HEK293 (cell line): ENCODE results near the gene MRPL18.
"Not testable (repeated sequence)": the region's sequence is repeated elsewhere in the genome, so short reads cannot be mapped to it uniquely, and the experiment has no call there.

Experiments used
- CTCF ChIA-PET: fragments of 350-600 bp; formaldehyde crosslinking; extraction: SDS; loops from one replicate; lab custom pipeline; 2021; ENCODE audit warnings: antibody characterized with exemption; lab: Yijun Ruan, JAX
- POLR2A ChIA-PET: fragments of 300-600 bp; formaldehyde crosslinking; extraction: SDS; loops from one replicate; lab custom pipeline; 2020; ENCODE audit warnings: antibody characterized with exemption, inconsistent platforms; lab: Yijun Ruan, JAX
- H3K27ac ChIP-seq: fragments of 200-500 bp; sonication (Bioruptor generic); 2 replicates; pipeline ENCODE4 v1.5.1; 2014; ENCODE audit warnings: low read depth, low read length, control low read depth, inconsistent platforms; ENCODE audit errors: extremely low read depth
- H3K36me3 ChIP-seq, 2 experiments: fragments of 200-500 bp in 1 of 2; sonication (Bioruptor generic) in 1 of 2; 1 replicate in 1 of 2; 2 replicates in 1 of 2; pipeline ENCODE4 v1.5.1; 2014 to 2017; ENCODE audit warnings: inconsistent platforms in 2 of 2, low read length in 2 of 2; ENCODE audit not compliant: control insufficient read depth in 2 of 2, insufficient read depth in 1 of 2
- H3K4me1 ChIP-seq: fragments of 200-500 bp; sonication (Bioruptor generic); 2 replicates; pipeline ENCODE4 v1.5.1; 2014; ENCODE audit warnings: mild to moderate bottlenecking, low read length, inconsistent platforms; ENCODE audit not compliant: control insufficient read depth, insufficient read depth
- H3K4me3 ChIP-seq: 2 replicates; pipeline ENCODE4 v1.5.1; 2011; ENCODE audit warnings: low read depth, mild to moderate bottlenecking, control low read depth, low read length, moderate library complexity
- H3K9me3 ChIP-seq: fragments of 200-500 bp; sonication (Bioruptor generic); 2 replicates; pipeline ENCODE4 v1.5.1; 2014; ENCODE audit warnings: low read depth, low read length, inconsistent platforms; ENCODE audit not compliant: control insufficient read depth, insufficient read depth
- GLIS1 ChIP-seq: fragments of 450-650 bp; formaldehyde crosslinking; IDR thresholded peaks from 2 replicates; pipeline ENCODE4 v1.5.1; 2016; ENCODE audit warnings: missing biosample characterization, missing genetic modification characterization
- IKZF3 ChIP-seq: fragments of 450-650 bp; IDR thresholded peaks from 2 replicates; pipeline ENCODE4 v1.5.0; 2018; ENCODE audit warnings: missing biosample characterization, mild to moderate bottlenecking, missing genetic modification characterization, moderate library complexity
- RBAK ChIP-seq: fragments of 450-650 bp; formaldehyde crosslinking; IDR thresholded peaks from 2 replicates; pipeline ENCODE4 v1.5.1; 2016; ENCODE audit warnings: missing biosample characterization, missing genetic modification characterization
- YY1 ChIP-seq: fragments of 450-650 bp; formaldehyde crosslinking; IDR thresholded peaks from 2 replicates; pipeline ENCODE4 v1.5.1; 2018; ENCODE audit warnings: missing biosample characterization, missing genetic modification characterization
- ZNF221 ChIP-seq: fragments of 450-650 bp; formaldehyde crosslinking; IDR thresholded peaks from 2 replicates; pipeline ENCODE4 v1.5.1; 2017; ENCODE audit warnings: missing biosample characterization, missing genetic modification characterization, borderline replicate concordance
- ZNF341 ChIP-seq: fragments of 450-650 bp; formaldehyde crosslinking; IDR thresholded peaks from 2 replicates; pipeline ENCODE4; 2016; ENCODE audit warnings: low read depth, missing biosample characterization, missing genetic modification characterization
- ZNF37A ChIP-seq: fragments of 450-650 bp; IDR thresholded peaks from 2 replicates; pipeline ENCODE4 v1.5.1; 2018; ENCODE audit warnings: missing biosample characterization, missing genetic modification characterization
- ZNF416 ChIP-seq: fragments of 450-650 bp; formaldehyde crosslinking; IDR thresholded peaks from 2 replicates; pipeline ENCODE4 v1.5.1; 2016; ENCODE audit warnings: missing biosample characterization, missing genetic modification characterization
- ZNF501 ChIP-seq: fragments of 450-650 bp; formaldehyde crosslinking; IDR thresholded peaks from 2 replicates; pipeline ENCODE4 v1.5.1; 2016; ENCODE audit warnings: missing biosample characterization, missing genetic modification characterization
- ZNF544 ChIP-seq: fragments of 450-650 bp; formaldehyde crosslinking; IDR thresholded peaks from 2 replicates; pipeline ENCODE4 v1.5.0; 2017; ENCODE audit warnings: missing biosample characterization, missing genetic modification characterization
- ZNF677 ChIP-seq: fragments of 450-650 bp; IDR thresholded peaks from 2 replicates; pipeline ENCODE4 v1.5.0; 2018; ENCODE audit warnings: missing biosample characterization, mild to moderate bottlenecking, missing genetic modification characterization, moderate library complexity
- ZNF701 ChIP-seq: fragments of 450-650 bp; formaldehyde crosslinking; IDR thresholded peaks from 2 replicates; pipeline ENCODE4 v1.5.1; 2016; ENCODE audit warnings: missing biosample characterization, missing genetic modification characterization
- ZNF776 ChIP-seq: fragments of 450-650 bp; formaldehyde crosslinking; IDR thresholded peaks from 2 replicates; pipeline ENCODE4 v1.5.0; 2017; ENCODE audit warnings: missing biosample characterization, missing genetic modification characterization, borderline replicate concordance
- ZSCAN23 ChIP-seq: fragments of 450-650 bp; formaldehyde crosslinking; IDR thresholded peaks from 2 replicates; pipeline ENCODE4 v1.5.1; 2016; ENCODE audit warnings: missing biosample characterization, missing genetic modification characterization
- TF ChIP-seq, protein P1 (sequence below): fragments of 450-650 bp; formaldehyde crosslinking; IDR thresholded peaks from 2 replicates; pipeline ENCODE4 v1.5.1; 2016; ENCODE audit warnings: missing biosample characterization, missing genetic modification characterization, borderline replicate concordance
- TF ChIP-seq, protein P2 (sequence below): fragments of 450-650 bp; formaldehyde crosslinking; IDR thresholded peaks from 2 replicates; pipeline ENCODE4 v1.5.1; 2016; ENCODE audit warnings: missing biosample characterization, missing genetic modification characterization
- TF ChIP-seq, protein P3 (sequence below): fragments of 450-650 bp; formaldehyde crosslinking; IDR thresholded peaks from 2 replicates; pipeline ENCODE4; 2016; ENCODE audit warnings: missing biosample characterization, missing genetic modification characterization
- TF ChIP-seq, protein P4 (sequence below): IDR thresholded peaks from 2 replicates; pipeline ENCODE4 v1.6.1; 2011; ENCODE audit warnings: mild to moderate bottlenecking, low read depth, low read length, borderline replicate concordance

Gene MRPL18

DNA sequence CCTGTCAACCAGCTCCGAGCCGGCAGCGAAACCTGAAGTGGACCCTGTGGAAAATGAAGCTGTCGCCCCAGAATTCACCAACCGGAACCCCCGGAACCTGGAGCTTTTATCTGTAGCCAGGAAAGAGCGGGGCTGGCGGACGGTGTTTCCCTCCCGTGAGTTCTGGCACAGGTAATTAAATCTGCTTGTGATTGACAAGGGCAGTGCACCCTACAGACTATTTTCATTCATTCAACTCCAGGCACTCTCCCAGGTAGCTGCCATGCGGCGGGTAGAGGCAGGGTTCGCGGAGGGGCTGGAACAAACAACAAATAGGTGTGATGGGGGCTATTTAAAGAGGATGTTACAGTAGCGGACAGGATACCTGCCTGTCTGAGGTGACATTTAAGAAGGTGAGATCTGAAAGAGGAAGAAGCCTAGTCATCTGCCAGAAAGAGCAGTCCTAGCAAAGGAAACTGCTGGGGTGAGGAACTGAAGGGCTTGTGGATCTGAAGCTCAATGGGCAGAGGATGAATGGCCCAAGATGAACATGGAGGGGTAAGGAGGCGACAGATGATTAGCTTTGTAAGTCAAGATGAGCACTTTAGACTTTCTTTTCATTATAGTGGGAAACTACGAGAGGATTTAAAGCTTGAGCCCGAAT, 810 bp downstream of the MRPL18 start (continued):
- TF ChIP-seq, protein P1, sequence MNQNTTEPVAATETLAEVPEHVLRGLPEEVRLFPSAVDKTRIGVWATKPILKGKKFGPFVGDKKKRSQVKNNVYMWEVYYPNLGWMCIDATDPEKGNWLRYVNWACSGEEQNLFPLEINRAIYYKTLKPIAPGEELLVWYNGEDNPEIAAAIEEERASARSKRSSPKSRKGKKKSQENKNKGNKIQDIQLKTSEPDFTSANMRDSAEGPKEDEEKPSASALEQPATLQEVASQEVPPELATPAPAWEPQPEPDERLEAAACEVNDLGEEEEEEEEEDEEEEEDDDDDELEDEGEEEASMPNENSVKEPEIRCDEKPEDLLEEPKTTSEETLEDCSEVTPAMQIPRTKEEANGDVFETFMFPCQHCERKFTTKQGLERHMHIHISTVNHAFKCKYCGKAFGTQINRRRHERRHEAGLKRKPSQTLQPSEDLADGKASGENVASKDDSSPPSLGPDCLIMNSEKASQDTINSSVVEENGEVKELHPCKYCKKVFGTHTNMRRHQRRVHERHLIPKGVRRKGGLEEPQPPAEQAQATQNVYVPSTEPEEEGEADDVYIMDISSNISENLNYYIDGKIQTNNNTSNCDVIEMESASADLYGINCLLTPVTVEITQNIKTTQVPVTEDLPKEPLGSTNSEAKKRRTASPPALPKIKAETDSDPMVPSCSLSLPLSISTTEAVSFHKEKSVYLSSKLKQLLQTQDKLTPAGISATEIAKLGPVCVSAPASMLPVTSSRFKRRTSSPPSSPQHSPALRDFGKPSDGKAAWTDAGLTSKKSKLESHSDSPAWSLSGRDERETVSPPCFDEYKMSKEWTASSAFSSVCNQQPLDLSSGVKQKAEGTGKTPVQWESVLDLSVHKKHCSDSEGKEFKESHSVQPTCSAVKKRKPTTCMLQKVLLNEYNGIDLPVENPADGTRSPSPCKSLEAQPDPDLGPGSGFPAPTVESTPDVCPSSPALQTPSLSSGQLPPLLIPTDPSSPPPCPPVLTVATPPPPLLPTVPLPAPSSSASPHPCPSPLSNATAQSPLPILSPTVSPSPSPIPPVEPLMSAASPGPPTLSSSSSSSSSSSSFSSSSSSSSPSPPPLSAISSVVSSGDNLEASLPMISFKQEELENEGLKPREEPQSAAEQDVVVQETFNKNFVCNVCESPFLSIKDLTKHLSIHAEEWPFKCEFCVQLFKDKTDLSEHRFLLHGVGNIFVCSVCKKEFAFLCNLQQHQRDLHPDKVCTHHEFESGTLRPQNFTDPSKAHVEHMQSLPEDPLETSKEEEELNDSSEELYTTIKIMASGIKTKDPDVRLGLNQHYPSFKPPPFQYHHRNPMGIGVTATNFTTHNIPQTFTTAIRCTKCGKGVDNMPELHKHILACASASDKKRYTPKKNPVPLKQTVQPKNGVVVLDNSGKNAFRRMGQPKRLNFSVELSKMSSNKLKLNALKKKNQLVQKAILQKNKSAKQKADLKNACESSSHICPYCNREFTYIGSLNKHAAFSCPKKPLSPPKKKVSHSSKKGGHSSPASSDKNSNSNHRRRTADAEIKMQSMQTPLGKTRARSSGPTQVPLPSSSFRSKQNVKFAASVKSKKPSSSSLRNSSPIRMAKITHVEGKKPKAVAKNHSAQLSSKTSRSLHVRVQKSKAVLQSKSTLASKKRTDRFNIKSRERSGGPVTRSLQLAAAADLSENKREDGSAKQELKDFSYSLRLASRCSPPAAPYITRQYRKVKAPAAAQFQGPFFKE (tag by site-specific recombination), result no peak
- TF ChIP-seq ZNF416, result no peak
- TF ChIP-seq ZNF341 (tag by site-specific recombination), result no peak
- TF ChIP-seq, all 188 proteins: peak for 0

DNA sequence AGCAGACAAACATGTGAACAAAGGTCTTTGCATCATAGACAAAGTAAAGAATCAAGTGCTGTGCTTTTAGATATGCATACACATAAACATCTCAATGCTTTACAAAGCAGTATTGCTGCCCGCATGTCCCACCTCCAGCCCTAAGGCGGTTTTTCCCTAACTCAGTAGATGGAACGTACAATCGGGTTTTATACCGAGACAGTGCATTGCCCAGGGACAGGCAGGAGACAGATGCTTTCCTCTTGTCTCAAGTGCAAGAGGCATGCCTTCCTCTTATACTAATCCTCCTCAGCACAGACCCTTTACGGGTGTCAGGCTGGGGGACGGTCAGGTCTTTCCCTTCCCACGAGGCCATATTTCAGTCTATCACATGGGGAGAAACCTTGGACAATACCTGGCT, 4.7 kb downstream of the MRPL18 start:
- H3K4me1 ChIP-seq, CTCF ChIA-PET, POLR2A ChIA-PET, H3K4me3 ChIP-seq, H3K27ac ChIP-seq, H3K9me3 ChIP-seq: not testable (repeated sequence)
- H3K36me3 ChIP-seq, result peaks cover 43 to 82% of the 10 kb centered on the region in 2 experiments

DNA sequence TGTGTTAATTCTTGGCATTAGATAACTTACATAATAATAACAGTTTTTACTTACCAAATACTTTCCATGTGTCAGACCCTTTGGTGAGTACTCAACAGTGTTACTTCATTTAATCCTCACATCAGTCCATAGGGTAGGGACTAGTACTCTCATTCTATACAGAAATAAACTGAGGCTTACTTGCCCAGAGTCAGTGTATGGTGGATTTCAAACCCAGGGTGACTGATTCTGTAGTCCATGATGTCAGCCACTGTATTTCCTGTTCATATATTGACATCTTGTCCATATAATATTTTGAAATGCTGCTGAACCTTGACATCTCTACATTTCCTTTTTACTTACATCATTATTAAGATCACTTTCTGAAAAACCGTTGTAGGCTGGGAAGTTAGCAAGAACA, 7.3 kb downstream of the MRPL18 start:
- Histone ChIP-seq H3K27ac (no peak overlapping the region), H3K4me1 (no peaks in the 10 kb centered on the region), H3K4me3 (no peak overlapping the region), H3K9me3 (no peaks in the 10 kb centered on the region), H3K36me3 (peaks cover 42 to 69% of the 10 kb centered on the region in 2 experiments)
- TF ChIP-seq ZNF701 (tag by site-specific recombination) (no peak), ZNF221 (tag by site-specific recombination) (no peak), YY1 (tag by site-specific recombination) (no peak), ZNF37A (no peak), ZNF677 (no peak), ZSCAN23 (tag by site-specific recombination) (no peak), GLIS1 (tag by site-specific recombination) (no peak), ZNF501 (tag by site-specific recombination) (no peak), RBAK (tag by site-specific recombination) (no peak), ZNF544 (tag by site-specific recombination) (no peak), ZNF776 (tag by site-specific recombination) (no peak), IKZF3 (tag by site-specific recombination) (no peak)
- TF ChIP-seq, protein P2, sequence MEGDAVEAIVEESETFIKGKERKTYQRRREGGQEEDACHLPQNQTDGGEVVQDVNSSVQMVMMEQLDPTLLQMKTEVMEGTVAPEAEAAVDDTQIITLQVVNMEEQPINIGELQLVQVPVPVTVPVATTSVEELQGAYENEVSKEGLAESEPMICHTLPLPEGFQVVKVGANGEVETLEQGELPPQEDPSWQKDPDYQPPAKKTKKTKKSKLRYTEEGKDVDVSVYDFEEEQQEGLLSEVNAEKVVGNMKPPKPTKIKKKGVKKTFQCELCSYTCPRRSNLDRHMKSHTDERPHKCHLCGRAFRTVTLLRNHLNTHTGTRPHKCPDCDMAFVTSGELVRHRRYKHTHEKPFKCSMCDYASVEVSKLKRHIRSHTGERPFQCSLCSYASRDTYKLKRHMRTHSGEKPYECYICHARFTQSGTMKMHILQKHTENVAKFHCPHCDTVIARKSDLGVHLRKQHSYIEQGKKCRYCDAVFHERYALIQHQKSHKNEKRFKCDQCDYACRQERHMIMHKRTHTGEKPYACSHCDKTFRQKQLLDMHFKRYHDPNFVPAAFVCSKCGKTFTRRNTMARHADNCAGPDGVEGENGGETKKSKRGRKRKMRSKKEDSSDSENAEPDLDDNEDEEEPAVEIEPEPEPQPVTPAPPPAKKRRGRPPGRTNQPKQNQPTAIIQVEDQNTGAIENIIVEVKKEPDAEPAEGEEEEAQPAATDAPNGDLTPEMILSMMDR (tag by site-specific recombination), result no peak
- TF ChIP-seq, protein P3, sequence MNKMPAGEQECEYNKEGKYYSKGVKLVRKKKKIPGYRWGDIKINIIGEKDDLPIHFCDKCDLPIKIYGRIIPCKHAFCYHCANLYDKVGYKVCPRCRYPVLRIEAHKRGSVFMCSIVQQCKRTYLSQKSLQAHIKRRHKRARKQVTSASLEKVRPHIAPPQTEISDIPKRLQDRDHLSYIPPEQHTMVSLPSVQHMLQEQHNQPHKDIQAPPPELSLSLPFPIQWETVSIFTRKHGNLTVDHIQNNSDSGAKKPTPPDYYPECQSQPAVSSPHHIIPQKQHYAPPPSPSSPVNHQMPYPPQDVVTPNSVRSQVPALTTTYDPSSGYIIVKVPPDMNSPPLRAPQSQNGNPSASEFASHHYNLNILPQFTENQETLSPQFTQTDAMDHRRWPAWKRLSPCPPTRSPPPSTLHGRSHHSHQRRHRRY, result no peak
- TF ChIP-seq, protein P4, sequence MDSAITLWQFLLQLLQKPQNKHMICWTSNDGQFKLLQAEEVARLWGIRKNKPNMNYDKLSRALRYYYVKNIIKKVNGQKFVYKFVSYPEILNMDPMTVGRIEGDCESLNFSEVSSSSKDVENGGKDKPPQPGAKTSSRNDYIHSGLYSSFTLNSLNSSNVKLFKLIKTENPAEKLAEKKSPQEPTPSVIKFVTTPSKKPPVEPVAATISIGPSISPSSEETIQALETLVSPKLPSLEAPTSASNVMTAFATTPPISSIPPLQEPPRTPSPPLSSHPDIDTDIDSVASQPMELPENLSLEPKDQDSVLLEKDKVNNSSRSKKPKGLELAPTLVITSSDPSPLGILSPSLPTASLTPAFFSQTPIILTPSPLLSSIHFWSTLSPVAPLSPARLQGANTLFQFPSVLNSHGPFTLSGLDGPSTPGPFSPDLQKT, result no peak
- ChIA-PET CTCF (no interaction called here), POLR2A (interaction anchor here (1.6 kb wide), 1 partner anchor 8 kb away, joined by 7 read pairs; the partner anchor contains the start of genes MRPL18 and TCP1)
